NCI-H1105 treated with DMSO at 0.1 percent for 48 hours (cell line): ENCODE measurements around the gene SOX8.
"Not testable (repeated sequence)": the region's sequence is repeated elsewhere in the genome, so short reads cannot be mapped to it uniquely, and the experiment has no call there.

Experiments
- DNase-seq: peaks from one replicate; lab custom pipeline; 2025; lab: John Stamatoyannopoulos, UW

Gene SOX8

DNA sequence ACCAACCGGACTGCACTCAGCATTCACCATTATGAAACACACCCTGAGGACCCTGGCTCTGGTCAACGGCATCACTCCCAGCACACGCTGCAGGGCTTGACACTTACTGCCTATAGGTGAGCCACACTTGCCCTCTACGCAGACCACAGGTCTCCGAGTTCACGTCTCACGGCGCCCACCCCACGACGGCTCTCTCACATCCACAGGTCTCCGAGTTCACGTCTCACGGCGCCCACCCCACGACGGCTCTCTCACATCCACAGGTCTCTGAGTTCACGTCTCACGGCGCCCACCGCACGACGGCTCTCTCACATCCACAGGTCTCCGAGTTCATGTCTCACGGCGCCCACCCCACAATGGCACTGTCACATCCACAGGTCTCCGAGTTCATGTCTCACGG, 25.8 kb upstream of the SOX8 start:
- not testable (repeated sequence) for DNase-seq

DNA sequence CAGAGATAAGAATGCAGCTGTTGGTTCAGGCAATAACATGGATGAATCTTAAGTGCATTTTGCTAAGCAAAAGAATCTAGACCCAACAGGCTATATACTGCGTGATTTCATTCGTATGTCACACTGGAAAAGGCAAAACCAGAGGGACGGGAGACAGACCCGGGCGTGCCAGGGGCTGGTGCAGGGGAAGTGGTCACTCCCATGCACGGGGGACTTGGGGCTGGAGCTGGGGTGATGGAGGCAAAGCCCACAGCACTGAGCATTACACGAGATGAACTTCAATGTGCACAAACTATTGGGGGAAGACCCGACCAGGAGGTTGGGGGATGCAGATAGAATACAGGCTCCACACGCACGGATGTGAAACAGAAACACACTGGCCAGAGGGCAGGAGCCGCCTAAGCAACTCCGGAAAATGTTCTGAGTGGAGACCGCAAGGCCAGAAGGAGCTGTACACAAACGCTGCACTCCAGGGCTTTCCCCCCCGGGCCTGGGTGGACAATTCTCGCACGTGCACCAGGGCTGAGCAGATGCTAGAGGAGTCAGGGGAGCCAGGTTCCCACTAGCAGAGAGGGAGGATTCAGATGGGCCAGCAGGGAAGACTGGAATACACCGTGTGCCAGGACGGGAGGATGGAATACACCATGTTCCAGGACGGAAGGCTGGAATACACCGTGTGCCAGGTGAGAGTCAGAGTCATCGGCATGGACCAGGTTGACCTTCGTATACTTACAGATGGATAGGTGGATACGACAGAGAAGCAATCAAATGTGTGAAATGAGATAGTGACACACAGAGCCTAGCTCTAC, 22.1 kb upstream of the SOX8 start:
- no peak for DNase-seq

DNA sequence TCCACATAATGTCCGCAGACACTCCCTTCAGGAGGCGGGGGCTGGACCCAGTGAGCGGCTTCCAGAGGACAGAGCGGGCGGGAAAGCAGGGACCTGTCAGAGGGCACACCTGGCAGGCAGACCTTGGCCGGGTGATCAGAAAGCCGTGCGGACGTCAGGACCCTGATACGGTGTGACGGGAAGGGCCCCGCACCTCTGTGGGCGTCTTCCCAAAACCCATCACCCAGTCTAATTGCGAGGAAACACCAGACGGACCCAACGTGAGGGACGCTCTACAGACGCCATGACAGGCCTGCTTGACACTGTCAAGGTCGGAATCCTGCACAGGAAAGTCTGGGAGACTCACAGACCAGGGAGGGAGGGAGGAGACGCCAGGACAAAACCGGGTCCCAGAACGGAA, 19.2 kb upstream of the SOX8 start:
- no peak for DNase-seq

DNA sequence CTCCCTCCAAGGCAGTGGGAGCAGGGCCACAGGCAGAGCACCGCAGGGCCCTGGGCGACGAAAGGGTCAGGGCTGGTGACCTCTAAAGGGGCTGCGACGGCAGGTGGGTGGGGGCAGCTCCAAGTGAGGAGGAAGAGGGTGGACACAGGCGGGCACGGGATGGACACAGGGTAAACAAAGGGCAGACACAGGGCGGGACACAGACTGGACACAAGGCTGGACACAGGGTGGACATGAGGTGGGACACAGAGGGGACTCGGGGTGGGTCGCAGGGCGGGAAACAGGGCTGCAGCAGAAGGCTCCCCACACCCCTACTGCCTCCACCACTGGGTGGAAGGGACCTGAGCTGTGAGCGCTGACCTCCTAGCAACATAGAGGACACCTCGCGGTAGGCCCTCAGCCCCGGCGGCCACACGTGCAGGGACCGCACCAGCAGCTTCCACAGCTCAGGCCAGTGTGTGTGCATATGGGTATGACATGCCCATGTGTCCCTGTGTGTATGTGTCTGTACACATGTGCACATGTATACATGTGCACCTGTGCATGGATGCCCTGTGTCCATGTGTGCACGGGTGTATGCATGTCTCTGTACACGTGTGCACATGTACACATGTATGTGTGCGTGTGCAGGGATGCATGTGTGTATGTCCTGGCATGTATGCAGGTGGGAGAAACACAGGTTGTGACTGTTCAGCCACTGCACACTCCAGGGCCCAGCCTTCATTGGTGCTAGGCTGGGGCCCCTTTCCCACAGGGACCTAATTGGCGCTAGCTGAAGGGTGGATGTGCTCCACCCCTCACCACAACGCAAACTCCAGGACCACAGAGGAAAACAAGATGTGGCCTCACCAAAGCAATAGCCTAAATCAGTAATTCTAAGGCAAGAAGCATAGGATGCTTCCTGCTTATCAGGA, 18.4 kb upstream of the SOX8 start:
- DNase-seq, result no peak

DNA sequence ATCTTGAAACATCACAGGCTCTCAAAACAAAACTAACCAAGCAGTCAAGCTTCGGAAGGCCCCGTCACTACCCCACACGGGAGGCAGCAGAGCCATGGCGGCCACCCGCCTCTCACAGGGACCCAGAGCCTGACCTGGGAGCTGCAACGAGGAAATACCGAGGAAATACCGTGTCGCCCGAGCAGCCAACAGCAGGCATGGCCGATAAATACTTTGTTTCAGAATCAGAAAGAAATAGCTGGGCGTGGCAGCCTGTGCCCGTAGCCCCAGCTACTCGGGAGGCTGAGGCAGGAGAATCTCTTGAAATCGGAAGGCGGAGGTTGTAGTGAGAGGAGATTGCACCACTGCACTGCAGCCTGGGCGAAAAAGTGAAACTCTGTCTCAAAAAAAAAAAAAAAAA, 17.7 kb upstream of the SOX8 start:
- DNase-seq, result no peak

DNA sequence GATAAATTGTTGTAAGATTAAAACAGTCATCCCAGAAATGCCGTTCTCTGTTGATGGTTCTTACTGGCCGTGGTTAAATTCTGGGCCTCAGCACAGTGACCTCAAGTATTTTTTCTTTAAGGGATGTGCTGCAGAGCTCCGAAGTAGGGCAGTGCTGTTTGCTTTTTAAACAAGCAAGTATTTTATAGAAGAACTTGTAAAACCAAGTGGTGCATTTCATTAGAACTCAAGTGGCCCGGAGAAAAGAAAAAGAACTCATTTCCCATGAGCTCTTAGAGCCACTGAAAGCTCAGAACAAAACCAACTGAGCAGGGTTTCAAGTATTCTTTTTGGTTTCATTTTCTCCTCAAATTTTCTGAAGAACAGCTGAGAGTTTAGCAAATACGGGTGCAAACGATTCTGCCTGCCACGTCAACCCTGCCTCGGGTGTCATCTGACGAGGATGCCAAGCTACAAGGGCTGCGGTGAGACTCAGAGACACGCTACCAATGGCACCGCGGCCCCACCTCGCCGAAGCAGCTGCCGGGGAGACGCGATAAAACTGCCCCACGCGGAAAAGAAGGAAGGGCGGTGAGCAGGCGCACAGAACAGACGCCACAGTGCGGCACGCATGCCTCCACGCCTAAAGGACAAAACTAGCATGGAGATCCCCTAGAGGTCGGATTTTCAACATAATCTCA, 17.1 kb upstream of the SOX8 start:
- no peak for DNase-seq

DNA sequence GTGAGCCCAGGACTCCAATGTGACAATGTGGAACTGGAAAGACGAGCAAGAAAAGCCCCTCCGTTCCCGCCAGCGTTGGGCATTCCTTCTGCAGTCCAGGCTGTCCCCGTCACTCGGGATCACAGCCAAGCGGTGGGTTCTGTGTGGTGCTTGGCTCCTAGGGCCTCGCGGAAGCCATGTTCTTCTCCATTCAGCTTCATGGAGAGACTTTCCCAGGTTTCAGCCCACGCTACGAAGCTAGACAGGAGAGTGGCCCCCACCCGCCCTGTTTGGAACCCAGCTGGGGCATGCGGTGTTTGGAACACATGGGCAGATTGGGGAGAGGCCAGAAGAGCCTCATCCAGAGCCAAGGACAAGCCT, 16.6 kb upstream of the SOX8 start:
- no peak for DNase-seq

DNA sequence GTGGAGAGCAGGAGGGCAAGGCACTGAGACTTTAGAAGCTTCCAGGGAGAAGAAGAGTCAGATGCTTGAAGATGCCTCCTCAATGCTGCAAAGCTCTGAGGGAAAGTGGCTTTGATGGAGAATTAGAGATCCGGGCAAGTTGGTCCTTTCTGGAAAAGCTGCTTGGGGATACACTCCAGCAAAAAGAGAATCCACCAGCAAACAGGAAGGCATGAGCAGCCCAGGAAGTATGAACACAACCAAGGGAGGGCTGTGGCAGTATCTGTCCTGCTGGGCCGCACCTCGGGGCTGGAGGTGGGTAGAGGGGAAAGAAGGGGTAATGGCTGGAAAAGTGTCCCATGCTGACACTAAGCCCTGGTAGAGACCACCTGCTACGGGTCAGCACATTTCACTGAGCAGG, 16.1 kb upstream of the SOX8 start:
- no peak for DNase-seq

DNA sequence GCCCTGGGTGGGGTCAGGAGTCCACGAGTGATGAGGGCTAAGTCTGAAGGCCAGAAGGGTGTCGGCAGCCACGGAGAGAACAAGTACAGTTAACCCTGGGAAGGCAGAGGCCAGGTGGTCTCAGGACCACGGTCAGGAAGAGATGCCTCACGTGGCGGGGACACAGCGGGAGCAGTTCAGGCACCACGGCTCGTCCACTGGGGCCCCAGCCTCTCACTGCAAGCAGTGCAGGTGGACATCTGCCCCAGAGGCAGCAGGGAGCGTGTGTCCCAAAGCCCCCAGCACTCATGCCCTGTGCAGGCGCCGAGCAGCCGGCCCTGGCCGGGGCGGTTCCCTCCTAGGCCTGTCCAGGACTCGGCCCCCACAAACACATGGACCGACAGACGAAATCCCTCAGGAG, 15.5 kb upstream of the SOX8 start:
- DNase-seq, result no peak

DNA sequence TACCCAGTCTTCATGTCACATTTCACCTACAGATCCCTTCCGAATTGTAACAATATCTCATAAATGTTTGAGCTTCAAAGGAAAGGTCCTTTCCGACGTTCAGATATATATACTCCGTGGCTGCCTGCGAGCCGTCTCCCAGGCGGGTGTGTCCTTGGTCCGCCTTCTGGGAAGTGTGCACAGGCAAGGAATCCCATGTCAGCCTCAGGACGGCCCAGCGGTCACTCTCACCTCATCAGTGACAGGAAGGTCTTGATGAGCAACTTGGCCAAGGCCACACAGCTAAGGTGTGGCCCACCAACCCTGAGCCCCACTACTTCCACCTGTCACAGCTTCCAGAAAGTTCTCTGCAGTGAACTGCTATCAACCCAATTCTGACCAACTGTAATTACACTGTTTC, 15.1 kb upstream of the SOX8 start:
- no peak for DNase-seq

DNA sequence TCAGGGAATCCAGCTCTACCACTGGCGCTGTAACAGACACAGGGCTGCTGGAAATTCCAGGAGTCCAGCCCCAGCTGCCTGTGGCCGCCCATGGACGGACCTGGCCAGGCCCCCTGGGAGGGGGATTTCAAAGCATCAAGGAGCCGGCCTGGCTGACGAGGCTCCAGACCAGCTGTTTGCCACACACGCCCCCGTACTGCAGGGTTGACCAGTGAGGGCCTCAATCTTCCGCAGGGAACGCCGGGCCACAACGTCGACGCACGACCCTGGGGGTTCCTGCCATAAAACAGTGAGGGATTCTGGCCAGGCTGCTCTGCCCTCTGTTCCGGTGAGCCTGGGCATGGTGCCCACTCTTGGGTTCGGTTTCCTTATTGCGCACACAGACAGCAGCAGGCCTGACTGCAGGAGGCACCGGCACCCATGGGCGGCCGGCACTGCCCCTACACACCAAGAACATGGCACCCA, 14.5 kb upstream of the SOX8 start:
- DNase-seq, result no peak

DNA sequence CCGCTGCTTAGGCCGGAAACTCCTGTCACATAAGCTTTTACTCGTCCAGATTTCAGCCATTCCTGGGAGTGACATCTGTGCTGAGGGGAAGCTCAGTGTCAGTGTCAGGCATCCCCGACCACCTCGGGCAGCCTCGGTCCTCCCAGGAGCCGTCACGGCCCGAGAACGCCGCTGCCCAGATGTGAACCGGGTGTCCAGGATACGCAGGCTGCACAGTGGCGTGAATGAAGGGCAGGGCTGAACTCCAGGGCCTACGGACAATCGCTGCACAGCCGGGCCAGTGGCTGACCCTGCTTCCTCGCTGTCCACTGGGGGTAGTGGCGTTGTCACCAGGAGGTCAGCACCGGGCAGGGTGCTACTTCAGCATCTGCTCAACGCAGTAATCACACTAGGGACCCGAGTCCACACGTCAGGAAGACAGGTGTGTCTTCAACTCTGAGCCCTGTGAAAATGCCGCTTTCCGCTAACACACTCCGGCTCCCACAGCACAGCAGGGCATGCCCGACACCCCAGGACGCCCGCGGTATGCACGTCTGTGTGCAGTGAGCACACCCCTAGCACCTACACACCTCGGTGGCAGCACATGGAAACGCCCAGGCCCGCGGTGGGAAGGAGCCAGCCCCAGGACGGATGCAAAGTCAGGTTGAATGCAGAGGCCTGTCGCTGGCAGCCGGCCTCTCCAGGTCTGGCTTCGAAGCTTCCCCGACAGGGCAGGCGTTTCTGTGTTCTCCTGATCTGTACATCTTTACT, 13.8 kb upstream of the SOX8 start:
- DNase-seq, result no peak

DNA sequence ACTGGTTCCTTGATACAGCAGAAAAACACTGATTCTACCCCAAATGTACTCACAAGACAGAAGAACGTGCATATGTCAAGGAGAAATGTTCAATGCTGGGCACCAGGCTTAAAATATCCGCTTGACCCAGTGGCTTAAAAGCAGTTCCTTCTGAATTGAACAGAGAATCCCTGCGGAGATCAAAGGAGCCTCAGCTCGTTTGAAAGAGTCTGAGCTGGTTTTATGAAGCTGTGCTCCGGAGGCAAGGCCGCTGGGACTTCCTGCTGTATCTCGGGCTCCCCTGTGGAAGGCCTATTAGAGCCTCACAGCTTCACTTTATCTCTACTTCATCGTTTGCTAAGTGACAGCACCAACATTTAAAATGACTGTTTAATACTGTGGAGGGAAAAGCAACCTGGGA, 12.9 kb upstream of the SOX8 start:
- DNase-seq, result no peak

DNA sequence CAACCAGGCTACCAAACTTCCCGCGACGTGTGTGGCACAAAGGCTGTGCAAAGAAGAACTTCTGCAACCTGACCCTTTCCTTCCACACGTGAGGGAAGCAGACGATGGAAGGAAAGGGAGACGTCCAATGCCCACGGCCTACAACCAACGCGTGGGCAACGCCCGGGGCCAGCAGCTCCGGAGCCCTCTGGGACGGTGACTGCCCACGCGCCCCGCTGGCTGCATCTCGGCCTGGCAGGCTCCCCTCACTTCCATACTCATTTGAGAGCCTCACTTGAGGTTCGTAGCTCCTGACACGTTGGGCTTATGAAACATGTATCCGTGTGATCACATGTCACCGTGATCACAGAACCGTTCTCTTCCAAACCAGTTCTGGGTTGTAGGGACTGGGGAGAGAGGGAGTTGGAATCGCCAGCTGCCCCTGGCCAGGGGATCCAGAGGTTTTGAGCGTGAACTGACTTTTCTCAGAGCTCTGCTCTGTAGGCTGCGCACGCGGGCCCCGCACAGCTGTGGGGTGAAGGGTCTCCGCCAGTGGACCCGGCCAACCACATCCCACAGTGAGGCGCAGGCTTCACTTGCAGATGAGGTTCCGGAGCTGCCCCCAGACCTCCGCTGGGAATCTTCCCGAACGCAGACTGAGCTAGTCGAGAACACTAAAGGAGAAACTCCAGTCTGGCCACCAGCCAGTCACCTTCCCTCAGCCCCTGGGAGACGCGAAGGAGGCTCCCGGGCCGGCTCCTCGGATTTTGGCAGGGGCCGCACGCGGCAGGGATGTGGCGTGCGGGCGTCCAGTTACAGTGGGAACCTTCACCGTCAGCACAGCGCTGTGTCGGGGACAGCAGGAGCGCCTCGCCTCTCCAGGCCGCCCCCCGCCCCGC, 11.8 kb upstream of the SOX8 start:
- DNase-seq, result no peak

DNA sequence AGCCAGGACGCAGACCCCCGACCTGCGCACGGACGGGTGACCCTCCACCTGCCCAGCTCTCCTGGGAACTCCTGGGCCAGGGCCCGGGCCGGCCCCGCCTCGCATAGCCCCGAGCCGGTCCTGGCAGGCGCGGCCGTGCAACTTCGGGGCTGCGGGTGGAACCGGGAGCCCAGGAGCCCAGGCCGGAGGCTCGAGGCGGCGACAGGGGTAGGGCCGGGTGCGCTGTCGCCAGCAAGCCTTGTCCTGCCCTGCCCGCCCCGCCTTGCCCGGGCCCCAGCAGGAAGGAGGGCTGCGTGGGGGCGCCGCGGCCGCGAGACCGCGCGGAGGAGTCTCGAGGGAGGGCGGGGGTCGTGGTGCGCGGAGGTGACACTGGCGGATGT, 11.2 kb upstream of the SOX8 start:
- DNase-seq, result no peak

DNA sequence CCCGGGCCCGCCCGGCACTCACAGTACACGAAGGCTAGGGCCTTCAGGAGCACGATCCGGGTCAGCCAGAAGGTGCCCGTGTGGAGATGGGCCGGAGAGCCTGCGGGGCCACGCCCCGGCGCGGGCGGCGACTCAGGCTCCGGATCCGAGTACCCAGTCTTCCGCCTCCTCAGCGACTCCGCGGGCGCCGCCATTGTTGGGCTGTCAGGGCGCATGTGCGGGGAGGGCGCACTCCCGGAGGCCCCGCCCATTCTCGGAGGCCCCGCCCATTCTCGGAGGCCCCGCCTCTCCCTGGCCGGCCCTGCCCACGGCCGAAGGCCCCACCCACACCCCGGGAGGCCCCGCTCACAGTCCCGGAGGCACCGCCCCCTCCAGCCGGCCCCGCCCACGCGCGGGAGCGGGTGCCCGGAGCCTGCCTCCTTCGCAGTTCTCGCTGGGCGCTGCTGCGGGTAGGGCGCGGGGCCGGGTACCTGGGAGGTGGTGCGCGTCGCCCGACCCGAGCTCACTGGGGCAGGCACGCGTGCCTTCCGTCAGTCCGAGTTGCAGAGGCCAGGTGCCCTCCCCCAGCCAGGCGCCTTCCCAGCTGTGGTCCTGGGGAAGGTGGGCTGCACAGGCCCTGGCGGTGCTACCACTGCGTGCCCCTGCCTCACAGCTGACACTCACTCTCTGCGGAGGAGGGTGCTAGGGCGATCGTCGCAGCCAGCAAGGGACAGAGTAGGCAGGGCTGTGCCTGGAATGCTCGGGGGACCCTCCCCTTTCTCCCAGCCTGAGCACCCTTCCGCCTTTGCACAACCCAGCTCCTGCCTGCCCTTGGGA, 10.6 kb upstream of the SOX8 start, which contains the start of gene LMF1:
Gene LMF1, minus strand, starts transcription at position 219 of the 816 bp plus-strand sequence. Its CDS starts 4 bp downstream, at position 215.
- DNase-seq, result peak; percentile 64

DNA sequence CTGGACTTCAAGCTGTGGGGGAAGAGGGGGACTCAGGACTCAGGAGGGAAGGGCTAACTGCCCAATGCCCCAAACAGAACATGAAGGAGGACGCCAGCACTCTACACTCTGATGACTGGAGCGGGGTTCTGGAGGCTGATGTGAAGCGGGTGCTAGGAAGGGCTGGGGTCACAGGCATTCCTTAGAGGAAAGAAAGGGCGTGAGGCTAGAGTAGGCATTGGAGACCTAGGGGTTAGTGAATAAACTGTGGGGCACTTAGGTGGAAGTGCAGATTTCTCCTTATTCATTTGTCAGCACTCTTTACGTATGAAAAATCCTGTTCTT, 10.0 kb upstream of the SOX8 start:
- no peak for DNase-seq

DNA sequence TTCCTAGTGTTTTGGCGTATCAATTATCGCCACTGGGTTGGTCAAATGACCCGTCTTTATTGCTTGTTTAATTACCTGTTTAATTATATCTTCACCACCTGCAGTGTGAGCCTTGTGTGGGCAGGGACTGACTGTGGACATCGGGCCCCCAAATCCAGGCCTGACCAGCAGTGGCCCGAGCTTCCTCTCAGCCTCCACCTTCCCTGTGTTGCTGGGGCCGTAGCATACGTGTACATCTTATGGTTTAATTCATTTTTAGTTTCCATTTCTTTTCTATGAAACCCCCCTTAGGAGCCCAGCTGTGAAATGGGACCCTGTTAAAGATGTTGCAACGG, 9.6 kb upstream of the SOX8 start:
- no peak for DNase-seq

DNA sequence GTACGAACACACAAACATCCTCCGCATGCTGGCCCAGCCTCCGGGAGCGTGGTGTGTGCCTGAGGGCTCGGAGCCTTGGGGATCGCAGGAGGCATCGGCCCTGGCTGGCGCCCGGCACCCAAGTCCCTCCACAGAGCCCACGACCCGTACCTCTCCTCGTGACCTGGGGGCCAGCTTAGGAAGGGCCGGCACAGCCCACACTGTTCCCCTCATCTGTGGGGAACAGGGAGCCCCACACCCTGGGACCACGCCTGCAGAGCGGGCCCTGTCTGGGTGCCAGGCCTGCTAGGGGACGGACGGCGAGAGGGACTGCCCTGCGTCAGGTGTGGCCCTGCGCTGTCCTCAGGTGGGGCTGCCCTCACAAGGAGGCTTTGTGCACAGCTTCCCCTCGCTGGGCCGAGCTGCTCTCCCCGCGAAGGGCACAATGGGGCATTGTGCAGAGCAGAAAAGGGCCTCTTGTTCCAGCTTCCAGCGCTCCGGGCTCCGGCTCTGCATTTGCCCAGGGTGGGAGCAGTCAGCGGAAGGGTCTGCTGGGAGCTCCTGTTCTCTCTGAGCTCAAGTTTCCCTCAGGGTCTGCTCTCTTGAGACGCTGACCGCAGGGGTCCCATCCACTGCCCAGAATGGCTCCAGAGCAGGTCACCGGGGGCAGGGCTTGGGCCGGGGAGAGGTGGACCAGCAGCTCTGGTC, 9.1 kb upstream of the SOX8 start:
- no peak for DNase-seq

DNA sequence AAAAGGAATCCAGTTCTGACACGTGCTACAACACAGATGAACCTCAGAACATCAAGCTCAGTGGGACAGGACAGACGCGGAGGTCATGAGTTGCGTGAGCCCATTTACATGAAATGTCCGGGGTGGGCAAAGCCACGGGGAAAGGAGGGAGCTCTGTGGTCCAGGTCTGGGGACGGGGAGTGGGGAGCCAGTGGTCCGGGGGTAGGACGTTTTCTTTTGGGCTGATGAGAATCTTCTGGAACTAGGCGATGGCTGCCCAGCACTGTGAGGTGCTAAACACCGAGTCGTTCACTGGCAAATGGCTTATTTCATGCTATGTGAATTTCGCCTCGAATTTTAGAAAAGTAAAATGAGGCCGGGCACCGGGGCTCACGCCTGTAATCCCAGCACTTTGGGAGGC, 8.2 kb upstream of the SOX8 start:
- no peak for DNase-seq
